ENCODE measurements around the gene CRKL. TPM values are rescaled to one million over a fixed set of nuclear protein-coding genes. Genes with fewer than 3 reads are reported as not detected.

The CRKL gene
- polyA plus RNA-seq, 1 of the 3 experiments (the other 2 are of a cell fraction) = 9.6 TPM

DNA sequence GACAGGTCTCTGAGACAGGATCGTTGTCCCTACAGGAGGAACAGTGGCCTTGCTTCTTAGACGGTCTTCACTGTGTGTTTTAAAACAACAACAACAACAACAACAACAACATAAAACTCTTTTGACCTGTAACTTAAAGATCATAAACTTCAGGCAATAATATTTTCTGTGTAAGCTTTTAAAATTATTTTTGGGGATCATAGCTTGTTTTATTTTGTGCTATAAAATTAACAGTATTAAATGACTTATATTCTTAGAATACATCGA is 36.1 kb downstream of the CRKL start:
- WGBS (ENCODE audit: low lambda C conversion rate) = 60% methylated on average over 3 of the region's 3 CpGs
- H4K20me1 ChIP-seq (ENCODE audit: insufficient read depth) = peaks cover 39% of the 10 kb centered on the region
- TF ChIP-seq FOXJ3 (CRISPR knock-in tag; IDR thresholded peaks at IDR 0.05) = no peak
- TF ChIP-seq SMC3 (IDR thresholded peaks at IDR 0.05; ENCODE audit: low read depth, low read length) = no peak
- no peak for TF ChIP-seq TEAD4 (IDR thresholded peaks at IDR 0.05; ENCODE audit: borderline replicate concordance, insufficient read depth)
- peaks cover 44% of the 10 kb centered on the region for H3K79me2 ChIP-seq (ENCODE audit: insufficient read depth)
- no peak overlapping the region for H3K27ac ChIP-seq (ENCODE audit: low read depth in 2 of 2, low read length in 1 of 2)
- H3K9me2 ChIP-seq = no peaks in the 10 kb centered on the region
- H3K4me2 ChIP-seq = no peak overlapping the region
- H2AFZ ChIP-seq (ENCODE audit: low read depth) = no peak overlapping the region
- peaks cover 4% of the 10 kb centered on the region for H3F3A ChIP-seq (replicated peaks; ENCODE audit: insufficient read depth)
- CTCF ChIA-PET = interaction anchor here (1.2 to 4.0 kb wide), 4 partner anchors 9 to 67 kb away, joined by 4 to 26 read pairs (median 8); partner anchors contain the start of gene LZTR1
- H3K4me1 ChIP-seq (ENCODE audit: control insufficient read depth in 1 of 2, insufficient read depth in 2 of 2, low read depth in 1 of 2, low read length in 1 of 2) = no peaks in the 10 kb centered on the region
- H3K36me3 ChIP-seq (replicated peaks in 1 of 2; ENCODE audit: control insufficient read depth in 1 of 2, insufficient read depth in 2 of 2, low read length in 1 of 2) = peaks cover 28 to 45% of the 10 kb centered on the region in 2 experiments
- H3K4me3 ChIP-seq (ENCODE audit: low read depth in 2 of 2, low read length in 1 of 2) = no peak overlapping the region
- POLR2A ChIA-PET = no interaction called here
- no peak for DNase-seq
- H3K9ac ChIP-seq = no peak overlapping the region
- no peaks in the 10 kb centered on the region for H3K27me3 ChIP-seq (ENCODE audit: insufficient read depth)
- no peaks in the 10 kb centered on the region for H3K9me3 ChIP-seq

GRCh38 chr22:20953668-20954500 is 36.7 kb downstream of the CRKL start:
- no peak for TF ChIP-seq TEAD4 (IDR thresholded peaks at IDR 0.05; ENCODE audit: borderline replicate concordance, insufficient read depth)
- no peak for TF ChIP-seq POLR2AphosphoS5 (IDR thresholded peaks at IDR 0.05; ENCODE audit: low read depth, low read length)
- no peak for TF ChIP-seq EP300 (IDR thresholded peaks at IDR 0.05; ENCODE audit: borderline replicate concordance in 1 of 2, low read depth in 1 of 2, low read length in 1 of 2)
- TF ChIP-seq SIN3A (IDR thresholded peaks at IDR 0.05; ENCODE audit: borderline replicate concordance, low read depth, low read length) = no peak
- no peak for TF ChIP-seq TCF12 (IDR thresholded peaks at IDR 0.05)
- TF ChIP-seq YY1 (IDR thresholded peaks at IDR 0.05; ENCODE audit: low read depth) = no peak
- CTCF ChIA-PET = interaction anchor here (1.1 to 4.0 kb wide), 6 partner anchors 8 to 68 kb away, joined by 3 to 26 read pairs (median 4); partner anchors contain the start of genes CRKL and LZTR1
- H3K9ac ChIP-seq = no peak overlapping the region
- no peaks in the 10 kb centered on the region for H3K9me3 ChIP-seq
- 99% methylated on average over 8 of the region's 8 CpGs for WGBS (ENCODE audit: low lambda C conversion rate)
- H3K4me3 ChIP-seq (ENCODE audit: low read depth in 2 of 2, low read length in 1 of 2) = no peak overlapping the region
- no peaks in the 10 kb centered on the region for H3K27me3 ChIP-seq (ENCODE audit: insufficient read depth)
- peaks cover 4% of the 10 kb centered on the region for H3F3A ChIP-seq (replicated peaks; ENCODE audit: insufficient read depth)
- no peak overlapping the region for H2AFZ ChIP-seq (ENCODE audit: low read depth)
- H4K20me1 ChIP-seq (ENCODE audit: insufficient read depth) = peaks cover 33% of the 10 kb centered on the region
- H3K36me3 ChIP-seq (replicated peaks in 1 of 2; ENCODE audit: control insufficient read depth in 1 of 2, insufficient read depth in 2 of 2, low read length in 1 of 2) = peaks cover 28 to 43% of the 10 kb centered on the region in 2 experiments
- H3K4me1 ChIP-seq (ENCODE audit: control insufficient read depth in 1 of 2, insufficient read depth in 2 of 2, low read depth in 1 of 2, low read length in 1 of 2) = no peaks in the 10 kb centered on the region
- no peaks in the 10 kb centered on the region for H3K9me2 ChIP-seq
- DNase-seq = no peak
- POLR2A ChIA-PET = no interaction called here
- H3K79me2 ChIP-seq (ENCODE audit: insufficient read depth) = peaks cover 38% of the 10 kb centered on the region
- no peak overlapping the region for H3K27ac ChIP-seq (ENCODE audit: low read depth in 2 of 2, low read length in 1 of 2)
- H3K4me2 ChIP-seq = no peak overlapping the region

DNA sequence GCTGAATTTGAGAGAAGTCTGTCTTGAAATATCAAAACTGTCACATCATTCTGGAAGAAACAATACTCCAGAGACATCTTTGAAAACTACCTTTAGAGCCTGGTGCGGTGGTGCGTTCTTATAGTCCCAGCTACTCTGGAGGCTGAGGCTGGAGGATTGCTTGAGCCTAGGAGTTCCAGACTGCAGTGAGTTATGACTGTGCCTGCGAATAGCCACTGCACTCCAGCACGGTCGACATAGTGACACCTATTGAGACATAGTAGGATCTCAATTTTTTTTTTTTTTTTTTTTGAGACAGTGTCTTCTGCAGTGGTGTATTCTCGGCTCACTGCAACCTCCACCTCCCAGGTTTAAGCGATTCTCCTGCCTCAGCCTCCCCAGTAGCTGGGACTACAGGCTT is 38.3 kb downstream of the CRKL start:
- no peak overlapping the region for H3K27ac ChIP-seq (ENCODE audit: low read depth in 2 of 2, low read length in 1 of 2)
- H2AFZ ChIP-seq (ENCODE audit: low read depth) = no peak overlapping the region
- CTCF ChIA-PET = interaction anchor here (2.3 to 2.9 kb wide), 2 partner anchors 12 to 70 kb away, joined by 6 to 11 read pairs; partner anchors contain the start of gene AIFM3
- H3K79me2 ChIP-seq (ENCODE audit: insufficient read depth) = peaks cover 22% of the 10 kb centered on the region
- TF ChIP-seq RXRA (IDR thresholded peaks at IDR 0.05; ENCODE audit: borderline replicate concordance, low read depth) (no peak), JUND (IDR thresholded peaks at IDR 0.05) (no peak), NRF1 (IDR thresholded peaks at IDR 0.05; ENCODE audit: low read depth, low read length) (no peak)
- no peak overlapping the region for H3K9ac ChIP-seq
- peaks cover 23% of the 10 kb centered on the region for H4K20me1 ChIP-seq (ENCODE audit: insufficient read depth)
- POLR2A ChIA-PET = interaction anchor here (0.6 to 0.8 kb wide), 2 partner anchors 9 to 27 kb away, joined by 4 to 10 read pairs; partner anchors contain the start of gene LZTR1
- H3K4me1 ChIP-seq (ENCODE audit: control insufficient read depth in 1 of 2, insufficient read depth in 2 of 2, low read depth in 1 of 2, low read length in 1 of 2) = no peaks in the 10 kb centered on the region
- H3K4me2 ChIP-seq = no peak overlapping the region
- no peak for DNase-seq
- H3K27me3 ChIP-seq (ENCODE audit: insufficient read depth) = no peaks in the 10 kb centered on the region
- H3K9me2 ChIP-seq = no peaks in the 10 kb centered on the region
- no peak overlapping the region for H3K4me3 ChIP-seq (ENCODE audit: low read depth in 2 of 2, low read length in 1 of 2)
- H3F3A ChIP-seq (replicated peaks; ENCODE audit: insufficient read depth) = peaks cover 4% of the 10 kb centered on the region
- 77% methylated on average over 7 of the region's 7 CpGs for WGBS (ENCODE audit: low lambda C conversion rate)
- H3K9me3 ChIP-seq = no peaks in the 10 kb centered on the region
- H3K36me3 ChIP-seq (replicated peaks in 1 of 2; ENCODE audit: control insufficient read depth in 1 of 2, insufficient read depth in 2 of 2, low read length in 1 of 2) = peaks cover 21 to 34% of the 10 kb centered on the region in 2 experiments
